Measurements from ENCODE around the gene PGM5. TPM values are rescaled to one million over a fixed set of nuclear protein-coding genes. Genes with fewer than 3 reads are reported as not detected.
A peak's percentile ranks its signal among the peaks of the same experiment; 100 is the strongest.

The PGM5 gene
- total RNA-seq, 3 donors from 2014 or later (not counting 1 experiment from before 2014, with no cell fraction given): 0.43 to 1.8 TPM; not detected in 1

DNA sequence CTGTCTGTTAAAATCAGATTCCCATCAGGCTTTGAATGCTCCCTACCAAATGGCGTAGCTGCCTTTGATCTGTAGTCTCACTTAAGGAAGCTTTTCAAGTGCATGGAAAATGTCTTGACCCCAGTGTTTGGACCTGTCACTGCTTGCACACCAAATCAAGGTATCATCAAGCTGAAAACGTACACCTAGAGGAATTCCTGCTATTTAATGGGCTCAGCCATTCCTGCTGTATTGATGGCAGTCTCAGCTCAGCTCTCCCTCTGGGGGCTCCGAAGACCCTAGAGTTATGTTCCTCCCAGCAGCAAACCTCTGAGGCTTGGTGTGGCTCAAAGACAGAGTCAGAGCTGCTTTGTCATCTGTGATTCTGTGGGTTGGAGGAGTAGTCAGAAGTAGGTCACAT is 63.5 kb downstream of the PGM5 start:
- 59% methylated on average over 3 of the region's 3 CpGs for WGBS (ENCODE audit: insufficient coverage)
- H3K4me1 Mint-ChIP-seq: peaks cover 0 to 9% of the 10 kb centered on the region in 2 donors
- H3K27me3 Mint-ChIP-seq (ENCODE audit: low read depth in 2 of 2): peaks cover 0 to under 1% of the 10 kb centered on the region in 2 donors
- Histone ChIP-seq H3K4me1 (ENCODE audit: control insufficient read depth, insufficient read depth, low read length) (no peaks in the 10 kb centered on the region), H3K9me3 (ENCODE audit: control insufficient read depth, insufficient read depth, low read length) (no peaks in the 10 kb centered on the region), H3K4me3 (ENCODE audit: low read length) (no peak overlapping the region), H3K36me3 (ENCODE audit: control insufficient read depth, insufficient read depth, low read length) (no peaks in the 10 kb centered on the region), H3K27me3 (ENCODE audit: control insufficient read depth, insufficient read depth, low read length) (no peaks in the 10 kb centered on the region), H3K27ac (ENCODE audit: low read length) (no peak overlapping the region)
- intact Hi-C loops (cut with micrococcal nuclease): no loop called here
- TF ChIP-seq, protein P1, sequence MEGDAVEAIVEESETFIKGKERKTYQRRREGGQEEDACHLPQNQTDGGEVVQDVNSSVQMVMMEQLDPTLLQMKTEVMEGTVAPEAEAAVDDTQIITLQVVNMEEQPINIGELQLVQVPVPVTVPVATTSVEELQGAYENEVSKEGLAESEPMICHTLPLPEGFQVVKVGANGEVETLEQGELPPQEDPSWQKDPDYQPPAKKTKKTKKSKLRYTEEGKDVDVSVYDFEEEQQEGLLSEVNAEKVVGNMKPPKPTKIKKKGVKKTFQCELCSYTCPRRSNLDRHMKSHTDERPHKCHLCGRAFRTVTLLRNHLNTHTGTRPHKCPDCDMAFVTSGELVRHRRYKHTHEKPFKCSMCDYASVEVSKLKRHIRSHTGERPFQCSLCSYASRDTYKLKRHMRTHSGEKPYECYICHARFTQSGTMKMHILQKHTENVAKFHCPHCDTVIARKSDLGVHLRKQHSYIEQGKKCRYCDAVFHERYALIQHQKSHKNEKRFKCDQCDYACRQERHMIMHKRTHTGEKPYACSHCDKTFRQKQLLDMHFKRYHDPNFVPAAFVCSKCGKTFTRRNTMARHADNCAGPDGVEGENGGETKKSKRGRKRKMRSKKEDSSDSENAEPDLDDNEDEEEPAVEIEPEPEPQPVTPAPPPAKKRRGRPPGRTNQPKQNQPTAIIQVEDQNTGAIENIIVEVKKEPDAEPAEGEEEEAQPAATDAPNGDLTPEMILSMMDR (IDR thresholded peaks at IDR 0.05): no peak
- no peaks in the 10 kb centered on the region for H3K36me3 Mint-ChIP-seq
- H3K9me3 Mint-ChIP-seq: no peaks in the 10 kb centered on the region
- H3K4me3 Mint-ChIP-seq: no peak overlapping the region
- H3K27ac Mint-ChIP-seq: no peak overlapping the region
- ATAC-seq (no peak), DNase-seq (no peak)

DNA sequence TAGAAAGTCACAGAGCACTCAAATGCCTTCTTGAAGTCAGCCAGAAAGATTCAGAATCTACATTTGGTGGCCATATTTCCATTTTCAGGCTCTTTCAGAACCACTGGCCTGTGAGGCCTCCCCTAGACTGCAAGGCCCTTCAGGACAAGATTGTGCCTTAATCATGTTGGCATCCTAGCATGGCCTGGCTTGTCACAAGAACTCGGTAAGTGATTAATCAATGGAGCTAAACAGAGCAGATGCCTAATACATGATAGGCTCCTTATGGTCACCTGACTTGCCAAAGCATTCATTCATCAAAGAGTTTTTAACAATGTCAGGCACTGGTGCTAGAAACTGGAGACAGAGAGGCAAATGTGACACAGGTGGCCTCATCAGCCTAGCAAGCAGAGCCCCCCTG is 70.3 kb downstream of the PGM5 start:
- intact Hi-C loops (cut with micrococcal nuclease): no loop called here
- Histone ChIP-seq H3K36me3 (ENCODE audit: control insufficient read depth, insufficient read depth, low read length) (no peaks in the 10 kb centered on the region), H3K9me3 (ENCODE audit: control insufficient read depth, insufficient read depth, low read length) (no peaks in the 10 kb centered on the region), H3K27ac (ENCODE audit: low read length) (no peak overlapping the region), H3K4me3 (ENCODE audit: low read length) (no peak overlapping the region), H3K27me3 (ENCODE audit: control insufficient read depth, insufficient read depth, low read length) (no peaks in the 10 kb centered on the region), H3K4me1 (ENCODE audit: control insufficient read depth, insufficient read depth, low read length) (no peaks in the 10 kb centered on the region)
- Mint-ChIP-seq H3K4me3 (no peak overlapping the region), H3K9me3 (no peaks in the 10 kb centered on the region), H3K27ac (no peak overlapping the region), H3K36me3 (no peaks in the 10 kb centered on the region), H3K4me1 (no peaks in the 10 kb centered on the region), H3K27me3 (ENCODE audit: low read depth in 2 of 2) (peaks cover 0 to 3% of the 10 kb centered on the region in 2 donors)
- TF ChIP-seq, protein P1 (IDR thresholded peaks at IDR 0.05): no peak
- DNase-seq (no peak), ATAC-seq (no peak)
- WGBS (ENCODE audit: insufficient coverage): 91% methylated on average over 1 of the region's 1 CpG

DNA sequence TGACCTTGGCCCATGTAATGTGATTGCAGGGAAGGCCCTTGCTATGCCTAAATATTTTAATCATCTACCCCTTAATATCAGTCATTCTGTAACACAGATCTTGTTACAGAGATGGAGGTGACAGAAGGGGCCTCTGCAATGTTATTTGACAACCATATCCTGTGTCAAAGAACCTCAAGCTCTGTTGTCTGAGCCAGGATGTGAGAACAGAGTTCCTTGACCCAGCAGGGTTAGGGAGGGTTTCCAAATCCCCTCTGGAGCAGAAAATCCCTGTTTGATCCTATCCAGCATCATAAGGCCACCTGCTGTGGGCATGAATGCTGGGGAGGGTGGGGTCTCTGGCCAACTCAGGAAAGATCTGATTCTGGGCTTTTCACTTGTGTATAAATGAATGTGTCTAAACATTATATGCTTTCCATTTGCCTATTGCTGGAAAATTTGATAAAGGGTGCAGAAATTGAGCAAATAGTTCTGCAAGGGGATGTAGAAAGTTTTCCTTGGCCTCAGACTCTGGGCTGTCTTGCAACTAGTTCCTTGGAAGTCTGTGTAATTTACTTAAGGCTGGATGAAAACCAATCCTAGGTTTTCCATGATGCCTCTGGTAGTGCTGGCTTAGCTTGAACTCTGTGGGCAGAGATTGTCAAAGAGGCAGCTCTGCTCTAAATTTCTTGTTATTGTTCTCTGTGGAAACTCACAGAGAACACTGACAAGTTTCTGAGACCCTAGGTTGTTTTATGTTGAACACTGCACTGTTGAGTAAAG is 71.0 kb downstream of the PGM5 start:
- H3K27me3 ChIP-seq (ENCODE audit: control insufficient read depth, insufficient read depth, low read length): no peaks in the 10 kb centered on the region
- no peak overlapping the region for H3K4me3 ChIP-seq (ENCODE audit: low read length)
- H3K4me1 ChIP-seq (ENCODE audit: control insufficient read depth, insufficient read depth, low read length): no peaks in the 10 kb centered on the region
- no peak for DNase-seq
- intact Hi-C loops (cut with micrococcal nuclease): no loop called here
- Mint-ChIP-seq H3K4me3 (no peak overlapping the region), H3K36me3 (no peaks in the 10 kb centered on the region), H3K27ac (no peak overlapping the region), H3K4me1 (no peaks in the 10 kb centered on the region), H3K27me3 (ENCODE audit: low read depth in 2 of 2) (peaks cover 0 to 3% of the 10 kb centered on the region in 2 donors), H3K9me3 (no peaks in the 10 kb centered on the region)
- no peaks in the 10 kb centered on the region for H3K36me3 ChIP-seq (ENCODE audit: control insufficient read depth, insufficient read depth, low read length)
- no peak overlapping the region for H3K27ac ChIP-seq (ENCODE audit: low read length)
- TF ChIP-seq, protein P1 (IDR thresholded peaks at IDR 0.05): no peak
- no peaks in the 10 kb centered on the region for H3K9me3 ChIP-seq (ENCODE audit: control insufficient read depth, insufficient read depth, low read length)
- peak in 1 of 3 donors; percentile 51 for ATAC-seq

DNA sequence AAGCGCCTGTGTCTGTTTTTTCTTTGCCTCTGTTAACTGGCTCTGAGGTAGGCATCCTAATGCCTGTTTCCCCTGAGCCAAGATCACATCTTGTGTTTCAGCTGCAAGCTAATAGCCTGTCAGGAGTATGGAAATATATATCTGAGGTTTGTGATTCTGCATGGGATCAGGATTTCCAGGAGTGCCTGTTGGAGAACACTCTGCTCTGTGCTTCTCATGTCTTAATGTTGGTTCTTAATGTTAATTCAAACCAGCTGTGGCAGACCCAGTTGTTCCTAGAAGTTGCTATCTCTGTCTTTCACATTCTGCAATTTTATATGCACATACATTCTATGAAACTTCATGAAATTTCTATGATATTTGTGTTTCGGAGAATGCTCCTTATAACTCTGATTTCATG is 72.1 kb downstream of the PGM5 start:
- Histone ChIP-seq H3K36me3 (ENCODE audit: control insufficient read depth, insufficient read depth, low read length) (no peaks in the 10 kb centered on the region), H3K27ac (ENCODE audit: low read length) (no peak overlapping the region), H3K9me3 (ENCODE audit: control insufficient read depth, insufficient read depth, low read length) (no peaks in the 10 kb centered on the region), H3K27me3 (ENCODE audit: control insufficient read depth, insufficient read depth, low read length) (no peaks in the 10 kb centered on the region), H3K4me3 (ENCODE audit: low read length) (no peak overlapping the region), H3K4me1 (ENCODE audit: control insufficient read depth, insufficient read depth, low read length) (no peaks in the 10 kb centered on the region)
- WGBS (ENCODE audit: insufficient coverage): 88% methylated on average over 1 of the region's 2 CpGs
- H3K4me3 Mint-ChIP-seq: no peak overlapping the region
- TF ChIP-seq, protein P1 (IDR thresholded peaks at IDR 0.05): no peak
- H3K27me3 Mint-ChIP-seq (ENCODE audit: low read depth in 2 of 2): peaks cover 0 to 3% of the 10 kb centered on the region in 2 donors
- no peaks in the 10 kb centered on the region for H3K4me1 Mint-ChIP-seq
- H3K9me3 Mint-ChIP-seq: no peaks in the 10 kb centered on the region
- H3K27ac Mint-ChIP-seq: no peak overlapping the region
- intact Hi-C loops (cut with micrococcal nuclease): no loop called here
- H3K36me3 Mint-ChIP-seq: no peaks in the 10 kb centered on the region
- no peak for ATAC-seq
- DNase-seq: no peak
